HCT116 (cell line): Measurements from ENCODE around the gene PLCB2. TPM values are rescaled to one million over a fixed set of nuclear protein-coding genes. Genes with fewer than 3 reads are reported as not detected.

Source experiments
- ATAC-seq: fragments of 200-7000 bp; cut with Tn5 transposase; 2 replicates; pipeline ENCODE4 v1.9.1; 2020; ENCODE audit warnings: mild to moderate bottlenecking, moderate library complexity
- BruUV-seq: library from RNA; stranded (reverse); fragments of 400-500 nt; replicated peaks from 2 replicates; lab custom pipeline; 2021; lab: Mats Ljungman, UMichigan
- CTCF ChIA-PET: fragments of 300-600 bp; sonication (Branson Sonifier 250); formaldehyde crosslinking; loops from one replicate; lab custom pipeline; 2021; ENCODE audit warnings: antibody characterized with exemption; lab: Charles Lee
- POLR2A ChIA-PET: fragments of 300-600, 350-600 bp; sonication (Branson Sonifier 250); formaldehyde crosslinking; loops from one replicate; lab custom pipeline; 2021; ENCODE audit warnings: antibody characterized with exemption; lab: Charles Lee
- RAD21 ChIA-PET, 2 experiments: fragments of 300-600 bp; sonication (Branson Sonifier 250); formaldehyde crosslinking; loops; one replicate each; lab custom pipeline; 2023; ENCODE audit warnings: low total read pairs in 2 of 2; ENCODE audit not compliant: uncharacterized antibody in 2 of 2, unreplicated experiment in 2 of 2, low non-redundant PET in 1 of 2; lab: Charles Lee
- DNase-seq: peaks from one replicate; pipeline ENCODE4 v3.0.0-alpha.2; 2010; ENCODE audit warnings: low read depth, low spot score
- H2AFZ ChIP-seq: fragments of 200-600 bp; shearing (Covaris generic), sonication (generic); 2 replicates; pipeline ENCODE4 v1.6.1; 2017; ENCODE audit warnings: low read depth, mixed run types, mixed read lengths, antibody characterized with exemption, low read length; ENCODE audit not compliant: poor library complexity, severe bottlenecking
- H3K27ac ChIP-seq: 2 replicates; pipeline ENCODE4 v1.5.1; 2012; ENCODE audit warnings: low read depth, low read length
- H3K27me3 ChIP-seq: fragments of 200-600 bp; sonication (generic); 2 replicates; pipeline ENCODE4 v1.6.1; 2016; ENCODE audit warnings: mixed run types, low read length, mixed read lengths; ENCODE audit not compliant: insufficient read depth
- H3K36me3 ChIP-seq, 2 experiments: fragments of 200-500 bp in 1 of 2; fragments of 200-600 bp in 1 of 2; sonication (Bioruptor generic) in 1 of 2; sonication (generic) in 1 of 2; 2 replicates each; pipeline versions ENCODE4 v1.5.1 to v1.6.1; 2014 to 2016; ENCODE audit warnings: low read length in 2 of 2, inconsistent platforms in 1 of 2, mixed read lengths in 1 of 2, mixed run types in 1 of 2; ENCODE audit not compliant: insufficient read depth in 2 of 2, control insufficient read depth in 1 of 2
- H3K4me1 ChIP-seq, 2 experiments: fragments of 200-600 bp in 1 of 2; sonication (generic) in 1 of 2; 2 replicates each; pipeline versions ENCODE4 v1.5.1 to v1.6.1; 2012 to 2017; ENCODE audit warnings: low read length in 2 of 2, inconsistent platforms in 1 of 2, mild to moderate bottlenecking in 1 of 2, mixed read lengths in 1 of 2, mixed run types in 1 of 2, moderate library complexity in 1 of 2; ENCODE audit not compliant: insufficient read depth in 2 of 2, control insufficient read depth in 1 of 2
- H3K4me2 ChIP-seq: fragments of 200-600 bp; sonication (generic); 2 replicates; pipeline ENCODE4 v1.6.1; 2017; ENCODE audit warnings: mixed run types, low read length, mixed read lengths
- H3K4me3 ChIP-seq, 2 experiments: fragments of 200-600 bp in 1 of 2; sonication (generic) in 1 of 2; replicated peaks in 1 of 2; 2 replicates each; pipeline ENCODE4 v1.5.1; 2011 to 2016; ENCODE audit warnings: low read length in 2 of 2, control low read depth in 1 of 2, low read depth in 1 of 2, mild to moderate bottlenecking in 1 of 2, mixed read lengths in 1 of 2, mixed run types in 1 of 2
- H3K79me2 ChIP-seq: fragments of 200-600 bp; sonication (generic); 2 replicates; pipeline ENCODE4 v1.6.1; 2017; ENCODE audit warnings: mild to moderate bottlenecking, mixed run types, low read length, moderate library complexity, mixed read lengths; ENCODE audit not compliant: insufficient read depth
- H3K9ac ChIP-seq: fragments of 200-600 bp; sonication (generic); 2 replicates; pipeline ENCODE4 v1.6.1; 2016; ENCODE audit warnings: low read length, mixed read lengths
- H3K9me2 ChIP-seq: fragments of 200-600 bp; sonication (generic), shearing (Covaris generic); 2 replicates; pipeline ENCODE4 v1.6.1; 2017; ENCODE audit warnings: mixed run types, mild to moderate bottlenecking, moderate library complexity; ENCODE audit not compliant: insufficient read depth
- H3K9me3 ChIP-seq, 2 experiments: fragments of 200-500 bp in 1 of 2; fragments of 200-600 bp in 1 of 2; sonication (Bioruptor generic) in 1 of 2; sonication (generic) in 1 of 2; 2 replicates each; pipeline ENCODE4 v1.6.1; 2014 to 2017; ENCODE audit warnings: low read length in 2 of 2, mixed read lengths in 2 of 2, inconsistent platforms in 1 of 2, low read depth in 1 of 2, mild to moderate bottlenecking in 1 of 2, mixed run types in 1 of 2, moderate library complexity in 1 of 2; ENCODE audit not compliant: control insufficient read depth in 1 of 2, insufficient read depth in 1 of 2
- H4K20me1 ChIP-seq: fragments of 200-600 bp; sonication (generic), shearing (Covaris generic); 2 replicates; pipeline ENCODE4 v1.6.1; 2017; ENCODE audit warnings: mixed run types, mild to moderate bottlenecking, moderate library complexity; ENCODE audit not compliant: insufficient read depth
- CBX3 ChIP-seq: IDR thresholded peaks from 2 replicates; pipeline ENCODE4 v1.6.1; 2012; ENCODE audit warnings: low read depth
- EZH2 ChIP-seq: fragments of 200-600 bp; sonication (generic); IDR thresholded peaks from 2 replicates; pipeline ENCODE4 v1.6.1; 2017; ENCODE audit warnings: antibody characterized with exemption, mixed run types
- FOSL1 ChIP-seq: IDR thresholded peaks from 2 replicates; pipeline ENCODE4 v1.6.1; 2012; ENCODE audit warnings: low read depth
- POLR2A ChIP-seq: IDR thresholded peaks from 2 replicates; pipeline ENCODE4 v1.7.0; 2011; ENCODE audit warnings: borderline replicate concordance; ENCODE audit not compliant: insufficient read depth, insufficient read length; ENCODE audit errors: extremely low read depth
- POLR2AphosphoS5 ChIP-seq: IDR thresholded peaks from 2 replicates; pipeline ENCODE4 v1.6.1; 2011; ENCODE audit warnings: mild to moderate bottlenecking, low read depth, low read length, moderate library complexity
- SRF ChIP-seq: IDR thresholded peaks from 2 replicates; pipeline ENCODE4 v1.6.1; 2012; ENCODE audit warnings: low read depth
- TCF7L2 ChIP-seq: IDR thresholded peaks from 2 replicates; pipeline ENCODE4 v1.7.0; 2011; ENCODE audit warnings: borderline replicate concordance, inconsistent platforms; ENCODE audit not compliant: insufficient read depth, insufficient read length; ENCODE audit errors: extremely low read depth
- YY1 ChIP-seq: IDR thresholded peaks from 2 replicates; pipeline ENCODE4 v1.6.1; 2011; ENCODE audit warnings: low read length, low read depth, moderate library complexity, mild to moderate bottlenecking; ENCODE audit not compliant: insufficient replicate concordance; ENCODE audit errors: extremely low read depth
- ZFX ChIP-seq: fragments of 450-650 bp; IDR thresholded peaks from 2 replicates; pipeline ENCODE4 v1.6.1; 2017
- ZNF274 ChIP-seq: fragments of 200-500 bp; sonication (Bioruptor generic); IDR thresholded peaks from 2 replicates; pipeline ENCODE4 v1.6.1; 2014; ENCODE audit warnings: mild to moderate bottlenecking, low read depth, low read length, inconsistent platforms
- intact Hi-C: fragments of 100-400 bp; cut with micrococcal nuclease; formaldehyde crosslinking; loops from 2 replicates; pipeline ENCODE4 v1.10.0; 2022
- total RNA-seq: library from RNA; stranded (reverse); gene quantifications from one replicate; pipeline ENCODE4 v1.2.1, GENCODE V29; 2021; ENCODE audit not compliant: unreplicated experiment
- TF ChIP-seq, protein P1 (sequence below): IDR thresholded peaks from 2 replicates; pipeline ENCODE4 v1.6.1; 2011; ENCODE audit warnings: mild to moderate bottlenecking, low read length, moderate library complexity; ENCODE audit not compliant: insufficient replicate concordance; ENCODE audit errors: extremely low read depth

PLCB2 gene
- total RNA-seq, 1 experiment from 2014 or later, result 2.8 TPM

DNA sequence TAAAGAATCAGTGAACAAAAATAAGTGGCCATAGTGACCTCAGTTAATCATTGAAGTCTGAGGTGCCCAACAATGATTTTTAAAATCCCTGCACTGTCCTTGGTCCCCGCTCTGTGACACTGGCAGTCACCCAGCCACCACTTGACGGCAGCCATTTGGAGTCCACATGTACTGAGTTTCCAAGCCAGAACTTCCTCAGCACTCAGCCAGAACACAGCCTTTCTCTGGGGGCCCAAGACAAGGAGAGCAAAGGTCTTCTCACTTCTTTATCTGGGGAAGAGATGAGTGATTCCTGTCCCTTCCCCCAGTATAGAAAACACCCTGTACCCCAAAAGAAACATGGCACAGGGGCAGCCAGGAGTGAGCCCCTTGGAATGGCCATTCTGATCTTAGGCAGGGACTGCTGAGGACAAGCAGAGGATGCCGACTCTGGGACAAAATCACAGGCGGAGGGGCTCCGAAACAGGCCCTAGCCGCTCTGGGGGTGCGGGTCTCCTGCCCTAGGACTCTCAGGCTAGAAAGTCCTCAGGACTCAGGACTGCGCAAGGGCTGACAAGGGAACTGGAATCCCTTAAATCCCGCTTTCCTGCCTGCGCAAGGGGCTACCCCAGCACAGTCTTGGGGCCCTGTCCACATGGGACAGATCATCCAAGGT, 56.1 kb downstream of the PLCB2 start:
- H4K20me1 ChIP-seq, result no peaks in the 10 kb centered on the region
- H3K4me1 ChIP-seq, result peaks cover 14 to 36% of the 10 kb centered on the region in 2 experiments
- no peaks in the 10 kb centered on the region for H3K9me2 ChIP-seq
- ChIA-PET RAD21 (no interaction called here), POLR2A (no interaction called here), CTCF (interaction anchor here (1.0 to 1.2 kb wide), 2 partner anchors 28 to 34 kb away, joined by 3 to 4 read pairs; no protein-coding TSS in a partner anchor)
- H3K36me3 ChIP-seq, result peaks cover 3 to 4% of the 10 kb centered on the region in 2 experiments; a peak in 3 of 4 replicates
- peak overlapping the region; percentile 99 for H3K4me2 ChIP-seq
- peak overlapping the region; percentile 90 for H3K9ac ChIP-seq
- H3K27me3 ChIP-seq, result no peaks in the 10 kb centered on the region
- H3K79me2 ChIP-seq, result peaks cover 18% of the 10 kb centered on the region; the same call in 1 of the 2 replicates
- BruUV-seq, result TSS peak; percentile 72
- peak; percentile 0; the same call in 1 of the 2 replicates for ATAC-seq
- intact Hi-C loops, result no loop called here
- no peak for DNase-seq
- no peaks in the 10 kb centered on the region for H3K9me3 ChIP-seq
- H2AFZ ChIP-seq, result no peak overlapping the region
- TF ChIP-seq TCF7L2 (no peak), CBX3 (no peak), POLR2A (no peak), EZH2 (no peak), YY1 (no peak), SRF (no peak), ZFX (no peak), FOSL1 (no peak), ZNF274 (no peak), POLR2AphosphoS5 (no peak)
- TF ChIP-seq, protein P1, sequence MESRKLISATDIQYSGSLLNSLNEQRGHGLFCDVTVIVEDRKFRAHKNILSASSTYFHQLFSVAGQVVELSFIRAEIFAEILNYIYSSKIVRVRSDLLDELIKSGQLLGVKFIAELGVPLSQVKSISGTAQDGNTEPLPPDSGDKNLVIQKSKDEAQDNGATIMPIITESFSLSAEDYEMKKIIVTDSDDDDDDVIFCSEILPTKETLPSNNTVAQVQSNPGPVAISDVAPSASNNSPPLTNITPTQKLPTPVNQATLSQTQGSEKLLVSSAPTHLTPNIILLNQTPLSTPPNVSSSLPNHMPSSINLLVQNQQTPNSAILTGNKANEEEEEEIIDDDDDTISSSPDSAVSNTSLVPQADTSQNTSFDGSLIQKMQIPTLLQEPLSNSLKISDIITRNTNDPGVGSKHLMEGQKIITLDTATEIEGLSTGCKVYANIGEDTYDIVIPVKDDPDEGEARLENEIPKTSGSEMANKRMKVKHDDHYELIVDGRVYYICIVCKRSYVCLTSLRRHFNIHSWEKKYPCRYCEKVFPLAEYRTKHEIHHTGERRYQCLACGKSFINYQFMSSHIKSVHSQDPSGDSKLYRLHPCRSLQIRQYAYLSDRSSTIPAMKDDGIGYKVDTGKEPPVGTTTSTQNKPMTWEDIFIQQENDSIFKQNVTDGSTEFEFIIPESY, result no peak
- peak overlapping the region; percentile 65 to 97 for H3K4me3 ChIP-seq
- H3K27ac ChIP-seq, result peak overlapping the region; percentile 79; the same call in 1 of the 2 replicates
